GM20000 (cell line): ENCODE measurements around the gene BAIAP2.
"Not testable (repeated sequence)": the region's sequence is repeated elsewhere in the genome, so short reads cannot be mapped to it uniquely, and the experiment has no call there.

Source experiments
- DNase-seq: peaks from one replicate; pipeline ENCODE4 v3.0.0; 2012; ENCODE audit warnings: low spot score
- CTCF ChIP-seq: IDR thresholded peaks from 2 replicates; pipeline ENCODE4 v1.5.1; 2012; ENCODE audit warnings: mild to moderate bottlenecking, control low read depth; ENCODE audit errors: extremely low read depth, missing control alignments

Gene BAIAP2

GRCh38 chr17:81144423-81144781 is 109.5 kb downstream of the BAIAP2 start:
- no peak for DNase-seq
- no peak for TF ChIP-seq CTCF

GRCh38 chr17:81146208-81146607 is 111.3 kb downstream of the BAIAP2 start:
- DNase-seq = not testable (repeated sequence)

GRCh38 chr17:81147701-81148100 is 112.8 kb downstream of the BAIAP2 start:
- TF ChIP-seq CTCF = no peak
- DNase-seq = no peak

- TF ChIP-seq CTCF = no peak
- DNase-seq = no peak
Measured at GRCh38 chr17:81148571-81148970, 113.6 kb downstream of the BAIAP2 start.

- TF ChIP-seq CTCF = no peak
- DNase-seq = no peak
Measured at GRCh38 chr17:81148986-81149533, 114.1 kb downstream of the BAIAP2 start.

- TF ChIP-seq CTCF = no peak
- no peak for DNase-seq
Measured at GRCh38 chr17:81150377-81151077, 115.6 kb downstream of the BAIAP2 start.

GRCh38 chr17:81151278-81151677 is 116.3 kb downstream of the BAIAP2 start:
- TF ChIP-seq CTCF = no peak
- DNase-seq = no peak

GRCh38 chr17:81152288-81152828 is 117.4 kb downstream of the BAIAP2 start:
- TF ChIP-seq CTCF = no peak
- DNase-seq = no peak
